Sciatic nerve (tissue), 2 donors: ENCODE measurements around the gene CRACDL. TPM values are rescaled to one million over a fixed set of nuclear protein-coding genes. Genes with fewer than 3 reads are reported as not detected.
A peak's percentile ranks its signal among the peaks of the same experiment; 100 is the strongest.

ENCODE experiments used
- ATAC-seq: fragments of 200-7000 bp; cut with Tn5 transposase; one replicate; pipeline ENCODE4 v1.9.1; 2020; ENCODE audit warnings: mild to moderate bottlenecking, moderate library complexity
- DNase-seq: peaks from one replicate; pipeline ENCODE4 v3.0.0-alpha.2; 2020; ENCODE audit warnings: low spot score
- intact Hi-C: fragments of 100-400 bp; cut with DNase I; formaldehyde crosslinking; loops from one replicate; pipeline ENCODE4 v1.14.2; 2022
- total RNA-seq: library from RNA; stranded (reverse); fragmentation: NEBNext Ultra II Directional; extraction: Animal tissue kit (Norgen Biotek cat#: 25700); gene quantifications from one replicate; pipeline ENCODE4 v1.2.1, GENCODE V29; 2021
- donor health status: DM: no; HTN: no; CAD: no.
- donor health status: DM: no; HTN: no; CAD: no.

The CRACDL gene
- total RNA-seq, 1 donor from 2014 or later: 12.4 TPM

DNA sequence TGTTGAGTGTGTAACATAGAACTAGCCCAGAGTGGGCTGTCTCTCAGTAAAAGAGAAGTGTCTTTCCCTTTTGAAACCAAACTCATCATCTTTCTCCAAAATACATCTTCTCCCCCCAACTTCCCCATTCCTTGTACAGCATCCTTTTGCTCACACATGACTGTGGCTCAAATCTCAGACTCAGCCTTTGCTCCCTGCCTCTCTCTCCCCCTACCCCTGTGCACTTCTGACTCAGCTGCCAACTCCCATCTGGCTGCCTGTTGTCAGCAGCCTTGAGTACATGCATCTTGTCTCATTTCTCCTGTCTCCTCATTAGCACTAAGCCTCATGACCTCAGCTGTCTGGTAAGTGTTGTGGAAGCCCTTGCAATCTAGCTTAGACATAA lies 187.0 kb downstream of the CRACDL start:
- ATAC-seq: peak; percentile 92
- DNase-seq: no peak

DNA sequence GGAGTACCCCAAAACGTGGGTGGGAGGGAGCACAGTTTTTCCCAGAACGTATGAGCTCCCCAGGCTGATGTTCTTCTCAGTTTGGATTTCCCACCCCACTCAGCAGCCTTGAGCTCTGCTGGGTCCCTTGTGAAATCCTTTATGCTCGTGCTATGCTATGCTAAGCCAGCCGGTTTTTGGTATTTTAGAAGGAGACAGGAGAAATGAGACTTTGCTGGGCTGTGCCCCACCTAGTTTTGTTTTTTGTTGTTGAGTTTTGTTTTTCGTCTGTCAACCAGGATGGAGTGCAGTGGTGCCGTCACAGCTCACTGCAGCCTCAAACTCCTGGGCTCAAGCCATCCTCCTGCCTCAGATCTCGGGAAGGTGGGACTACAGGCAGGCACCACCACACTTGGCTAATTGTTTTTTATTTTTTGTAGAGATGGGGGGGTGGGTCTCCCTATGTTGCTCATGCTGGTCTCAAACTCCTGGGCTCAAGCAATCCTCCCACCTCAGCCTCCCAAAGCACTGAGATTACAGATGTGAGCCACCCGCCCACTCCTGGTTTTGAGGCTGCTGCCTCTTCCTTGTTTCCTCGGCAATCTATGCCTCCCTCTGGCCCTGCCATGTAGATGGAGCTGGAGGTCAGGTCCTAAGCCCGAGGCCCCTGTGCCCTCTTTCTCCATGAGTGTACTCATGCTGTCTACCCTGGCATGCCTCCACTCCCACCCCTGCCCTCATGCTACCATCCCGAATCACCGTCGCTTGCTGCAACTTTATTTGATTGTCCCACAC lies 187.5 kb downstream of the CRACDL start:
- intact Hi-C loops: no loop called here
- peak; percentile 21 for ATAC-seq
- DNase-seq: no peak

More for the DNA sequence above, 187.0 kb downstream of the CRACDL start:
- intact Hi-C loops: no loop called here

DNA sequence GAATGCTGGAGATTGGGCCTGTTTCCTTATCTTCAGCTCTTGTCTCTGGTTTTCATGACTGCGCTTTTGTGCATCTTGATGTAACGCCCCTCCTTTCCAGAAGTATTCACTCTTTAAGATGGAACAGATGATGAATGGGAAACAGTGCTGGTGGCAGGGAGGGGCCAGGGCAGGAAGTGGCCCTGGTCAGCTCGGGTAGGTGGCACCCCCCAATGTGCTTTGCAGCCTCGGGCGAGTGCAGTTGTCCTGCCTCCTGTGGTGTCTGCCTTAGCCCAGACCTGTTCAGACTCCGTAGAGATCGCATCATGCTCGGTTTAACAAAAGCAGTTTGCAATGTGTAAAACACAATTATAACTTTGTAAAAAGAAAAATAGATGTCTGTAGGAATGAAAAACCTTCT lies 188.1 kb downstream of the CRACDL start:
- DNase-seq (no peak), ATAC-seq (no peak)
- intact Hi-C loops: no loop called here

DNA sequence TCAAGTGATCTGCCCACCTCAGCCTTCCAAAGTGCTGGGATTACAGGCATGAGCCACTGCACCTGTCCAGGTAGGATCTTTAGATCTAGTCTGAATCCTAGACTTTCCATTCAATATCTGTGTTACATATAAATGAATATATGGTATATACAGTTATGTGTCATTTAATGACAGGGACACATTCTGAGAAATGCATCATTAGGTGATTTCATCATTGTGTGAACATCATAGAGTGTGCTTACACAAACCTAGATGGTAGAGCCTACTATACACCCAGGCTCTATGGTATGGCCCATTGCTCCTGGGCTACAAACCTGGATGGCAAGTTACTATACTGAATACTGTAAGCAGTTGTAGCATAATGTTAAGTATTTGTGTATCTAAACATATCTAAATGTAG lies 189.6 kb downstream of the CRACDL start:
- intact Hi-C loops: no loop called here
- ATAC-seq (no peak), DNase-seq (no peak)

DNA sequence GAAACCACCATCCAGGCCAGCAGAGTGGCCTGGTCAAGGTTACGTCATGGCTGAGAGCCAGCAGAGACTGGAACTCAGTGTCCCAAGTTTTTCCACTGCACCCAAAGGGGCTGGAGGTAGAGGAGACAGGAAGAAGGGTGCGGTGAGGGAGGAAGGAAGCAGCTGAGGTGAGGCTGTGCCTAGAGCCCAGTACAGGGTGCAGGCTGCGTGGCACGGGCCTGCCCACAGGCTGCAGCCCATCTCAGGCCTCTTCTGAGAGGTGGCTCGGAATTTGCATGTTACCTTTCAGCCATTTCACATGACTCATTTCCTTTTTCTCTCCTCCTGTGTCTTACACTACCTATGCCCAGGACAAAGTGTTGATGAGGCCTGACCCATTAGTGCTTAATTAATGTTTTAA lies 191.4 kb downstream of the CRACDL start:
- ATAC-seq: no peak
- intact Hi-C loops: no loop called here
- no peak for DNase-seq

Other genes starting within 250 kb of the CRACDL start
- gene MGAT4A, start 205.1 kb downstream of the CRACDL start, total RNA-seq: 46.0 TPM
- gene C2orf15, start 205.5 kb upstream of the CRACDL start, total RNA-seq: not detected
- gene TSGA10, start 218.7 kb upstream of the CRACDL start, total RNA-seq: 11.0 TPM
- gene LIPT1, start 218.7 kb upstream of the CRACDL start, total RNA-seq: 12.1 TPM
- gene MITD1, start 244.8 kb upstream of the CRACDL start, total RNA-seq: 34.5 TPM
- gene MRPL30, start 245.0 kb upstream of the CRACDL start, total RNA-seq: 22.6 TPM